IPS-NIHi7 (cell line): ENCODE data around the gene TBCEL.

Experiments used
- DNase-seq: peaks from one replicate; pipeline ENCODE4 v3.0.0; 2012; ENCODE audit warnings: mixed read lengths; ENCODE audit errors: extremely low spot score

TBCEL gene

GRCh38 chr11:121066623-121067022, 42.7 kb downstream of the TBCEL start:
- no peak for DNase-seq

- no peak for DNase-seq
Measured at GRCh38 chr11:121067026-121067425, 43.1 kb downstream of the TBCEL start.

GRCh38 chr11:121067453-121067852, 43.6 kb downstream of the TBCEL start:
- DNase-seq: no peak

GRCh38 chr11:121067962-121068647, 44.2 kb downstream of the TBCEL start:
- no peak for DNase-seq

- DNase-seq: no peak
Measured at GRCh38 chr11:121068787-121069186, 44.9 kb downstream of the TBCEL start.

GRCh38 chr11:121070951-121071845, 47.3 kb downstream of the TBCEL start:
- no peak for DNase-seq

GRCh38 chr11:121071846-121072450, 48.0 kb downstream of the TBCEL start:
- DNase-seq: peak; percentile 20

- DNase-seq: no peak
Measured at GRCh38 chr11:121081321-121081720, 57.4 kb downstream of the TBCEL start.

GRCh38 chr11:121082219-121082618, 58.3 kb downstream of the TBCEL start:
- no peak for DNase-seq

GRCh38 chr11:121082670-121083069, 58.8 kb downstream of the TBCEL start:
- DNase-seq: peak; percentile 76

- no peak for DNase-seq
Measured at GRCh38 chr11:121086866-121087265, 63.0 kb downstream of the TBCEL start.

GRCh38 chr11:121089566-121089965, 65.7 kb downstream of the TBCEL start:
- no peak for DNase-seq

GRCh38 chr11:121090145-121090721, 66.3 kb downstream of the TBCEL start:
- no peak for DNase-seq

GRCh38 chr11:121091492-121092152, 67.7 kb downstream of the TBCEL start:
- DNase-seq: no peak

- DNase-seq: no peak
Measured at GRCh38 chr11:121095561-121095960, 71.7 kb downstream of the TBCEL start.

- DNase-seq: no peak
Measured at GRCh38 chr11:121099364-121099763, 75.5 kb downstream of the TBCEL start.

- no peak for DNase-seq
Measured at GRCh38 chr11:121099885-121100284, 76.0 kb downstream of the TBCEL start.

GRCh38 chr11:121100943-121101342, 77.0 kb downstream of the TBCEL start, which contains the start of gene TECTA:
TSS of gene TECTA (plus strand) at chr11:121101243. CDS start at chr11:121102666, 1,423 bp downstream.
- no peak for DNase-seq

- DNase-seq: peak; percentile 68
Measured at GRCh38 chr11:121104312-121104762, 80.4 kb downstream of the TBCEL start.

- no peak for DNase-seq
Measured at GRCh38 chr11:121105063-121105480, 81.2 kb downstream of the TBCEL start.

- no peak for DNase-seq
Measured at GRCh38 chr11:121105481-121106195, 81.7 kb downstream of the TBCEL start.
